Breast epithelium (tissue), 4 donors: ENCODE data around the gene LIPE. TPM values are rescaled to one million over a fixed set of nuclear protein-coding genes. Genes with fewer than 3 reads are reported as not detected.

ENCODE experiments used
- DNase-seq, 2 donors: peaks; one replicate each; pipeline ENCODE4 v3.0.0-alpha.2; 2019; ENCODE audit warnings: low spot score in 2 of 2
- H3K27ac ChIP-seq, 2 donors: fragments of 200-600 bp; sonication (generic) in 1 of 2; one replicate each; pipeline ENCODE4 v1.5.1; 2016 to 2019; ENCODE audit warnings: mild to moderate bottlenecking in 1 of 2
- H3K27me3 ChIP-seq, 2 donors: fragments of 200-600 bp; sonication (generic) in 1 of 2; one replicate each; pipeline versions ENCODE4 v1.5.1 to v1.6.0; 2017 to 2019; ENCODE audit warnings: control low read depth in 1 of 2, mild to moderate bottlenecking in 1 of 2
- H3K36me3 ChIP-seq: fragments of 200-600 bp; one replicate; pipeline ENCODE4 v1.5.1; 2019
- H3K4me1 ChIP-seq, 2 donors: fragments of 200-600 bp; sonication (generic); one replicate each; pipeline ENCODE4 v1.5.1; 2016 to 2019; ENCODE audit warnings: control low read depth in 1 of 2
- H3K4me3 ChIP-seq, 3 donors: fragments of 200-600 bp; sonication (generic); 1 replicate in 2 of 3; 2 replicates in 1 of 3; pipeline ENCODE4 v1.5.1; 2016 to 2019; ENCODE audit warnings: mild to moderate bottlenecking in 3 of 3, moderate library complexity in 2 of 3
- H3K9me3 ChIP-seq, 2 donors: fragments of 200-600 bp; sonication (generic) in 1 of 2; one replicate each; pipeline ENCODE4 v1.5.1; 2016 to 2019; ENCODE audit warnings: control low read depth in 1 of 2
- CTCF ChIP-seq, 3 donors: fragments of 450-650 bp; IDR thresholded peaks; one replicate each; pipeline ENCODE4 v1.5.1; 2016 to 2017; ENCODE audit warnings: antibody characterized with exemption in 3 of 3, mild to moderate bottlenecking in 3 of 3, moderate library complexity in 3 of 3
- POLR2A ChIP-seq: fragments of 450-650 bp; IDR thresholded peaks from one replicate; pipeline ENCODE4 v1.6.1; 2016; ENCODE audit warnings: antibody characterized with exemption, mild to moderate bottlenecking, moderate library complexity
- POLR2AphosphoS5 ChIP-seq, 3 donors: sonication (generic); formaldehyde crosslinking; IDR thresholded peaks; one replicate each; pipeline ENCODE4 v1.6.1; 2017; ENCODE audit warnings: antibody characterized with exemption in 3 of 3
- intact Hi-C: fragments of 100-400 bp; cut with DNase I; formaldehyde crosslinking; loops from one replicate; pipeline ENCODE4 v1.15.1; 2023; ENCODE audit warnings: low total_unique reads
- total RNA-seq, 3 donors: library from RNA; depleted of rRNA; stranded (reverse); fragments of >200 nt; gene quantifications; one replicate each; pipeline ENCODE4 v1.1.0, GENCODE V29; 2016

LIPE gene
- total RNA-seq, 3 donors from 2014 or later, result 152 to 1,550 (median 380) TPM

- no peak for TF ChIP-seq POLR2A
- no peak for TF ChIP-seq POLR2AphosphoS5 (IDR thresholded peaks at IDR 0.05)
- no peak for TF ChIP-seq CTCF (IDR thresholded peaks at IDR 0.05)
- no peaks in the 10 kb centered on the region for H3K4me1 ChIP-seq
- no peak overlapping the region for H3K4me3 ChIP-seq
- H3K36me3 ChIP-seq, result no peaks in the 10 kb centered on the region
- no peak overlapping the region for H3K27ac ChIP-seq
- H3K27me3 ChIP-seq, result no peaks in the 10 kb centered on the region
- no peaks in the 10 kb centered on the region for H3K9me3 ChIP-seq
- intact Hi-C loops, result no loop called here
- no peak for DNase-seq
Observed at GRCh38 chr19:42435316-42435715, 8.1 kb upstream of the LIPE start.

DNA sequence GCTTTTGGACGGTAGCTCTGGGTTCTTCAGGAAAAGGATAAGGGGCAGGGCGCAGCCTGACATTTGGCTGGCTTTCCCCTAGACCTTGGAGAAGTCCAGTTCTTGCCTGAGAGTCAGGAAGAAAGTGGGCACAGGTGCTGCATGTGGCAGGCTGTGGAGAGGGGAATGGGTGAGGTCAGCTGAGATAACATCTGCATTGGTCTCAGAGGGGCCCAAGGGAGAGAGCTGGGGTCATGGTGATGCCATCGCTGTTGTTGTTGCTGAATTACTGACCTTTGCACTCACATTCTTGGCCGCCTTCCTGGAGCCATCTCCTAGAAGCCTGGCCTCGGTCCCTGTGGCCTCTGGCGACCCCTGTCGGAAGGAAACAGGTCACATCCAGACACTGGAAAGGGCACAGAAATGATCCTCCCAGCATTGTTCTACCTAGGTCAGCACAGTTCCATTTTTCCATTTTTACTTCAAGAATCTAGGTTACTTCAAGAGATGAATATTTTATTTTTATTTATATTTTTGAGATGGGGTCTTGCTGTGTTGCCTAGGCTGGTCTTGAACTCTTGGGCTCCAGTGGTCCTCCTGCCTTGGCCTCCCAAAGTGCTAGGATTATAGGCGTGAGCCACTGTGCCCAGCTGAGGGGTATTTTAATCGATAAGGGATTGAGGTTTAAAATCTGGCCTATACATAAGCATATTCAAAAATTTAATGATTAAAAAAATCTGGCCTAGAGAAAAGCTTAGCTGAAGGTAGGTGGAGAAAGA lies 6.5 kb upstream of the LIPE start:
- Histone ChIP-seq H3K4me1 (no peaks in the 10 kb centered on the region), H3K36me3 (no peaks in the 10 kb centered on the region), H3K9me3 (no peaks in the 10 kb centered on the region), H3K27ac (peak overlapping the region; percentile 6 to 60), H3K4me3 (no peak overlapping the region), H3K27me3 (no peaks in the 10 kb centered on the region)
- peak in 1 of 2 donors; percentile 83 for DNase-seq
- TF ChIP-seq POLR2AphosphoS5 (IDR thresholded peaks at IDR 0.05) (peak in 2 of 3 donors; percentile 25 to 81), POLR2A (no peak), CTCF (IDR thresholded peaks at IDR 0.05) (peak in 2 of 3 donors; percentile 53 to 54)
- intact Hi-C loops, result no loop called here

GRCh38 chr19:42431486-42431885 lies 4.3 kb upstream of the LIPE start:
- TF ChIP-seq CTCF (IDR thresholded peaks at IDR 0.05), result no peak
- no peak for TF ChIP-seq POLR2AphosphoS5 (IDR thresholded peaks at IDR 0.05)
- TF ChIP-seq POLR2A, result no peak
- intact Hi-C loops, result no loop called here
- Histone ChIP-seq H3K27me3 (no peaks in the 10 kb centered on the region), H3K9me3 (no peaks in the 10 kb centered on the region), H3K27ac (no peak overlapping the region), H3K4me3 (no peak overlapping the region), H3K4me1 (no peaks in the 10 kb centered on the region), H3K36me3 (no peaks in the 10 kb centered on the region)
- no peak for DNase-seq

DNA sequence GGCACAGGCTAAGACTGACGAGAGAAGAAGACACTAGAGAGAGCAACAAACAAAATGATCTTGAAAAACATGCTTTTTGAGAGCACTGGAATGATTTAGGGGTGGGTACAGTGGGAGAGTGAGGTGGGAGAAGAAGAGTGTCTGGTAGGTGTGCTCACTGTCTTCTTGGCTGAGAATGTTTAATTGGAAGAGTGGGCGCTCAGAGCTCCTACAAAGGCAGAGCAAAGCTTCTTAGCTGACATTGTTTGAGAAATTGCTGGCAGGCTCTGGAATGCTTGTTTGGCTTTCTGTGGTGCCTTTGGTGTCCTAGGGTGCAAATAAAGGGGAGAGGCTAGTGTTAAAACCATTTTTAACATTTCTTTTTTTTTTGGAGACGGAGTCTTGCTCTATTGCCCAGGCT lies 1.5 kb upstream of the LIPE start:
- TF ChIP-seq POLR2AphosphoS5 (IDR thresholded peaks at IDR 0.05), result no peak
- TF ChIP-seq CTCF (IDR thresholded peaks at IDR 0.05), result no peak
- no peak for TF ChIP-seq POLR2A
- intact Hi-C loops, result no loop called here
- Histone ChIP-seq H3K4me3 (no peak overlapping the region), H3K9me3 (no peaks in the 10 kb centered on the region), H3K4me1 (no peaks in the 10 kb centered on the region), H3K36me3 (no peaks in the 10 kb centered on the region), H3K27ac (no peak overlapping the region), H3K27me3 (no peaks in the 10 kb centered on the region)
- DNase-seq, result no peak

DNA sequence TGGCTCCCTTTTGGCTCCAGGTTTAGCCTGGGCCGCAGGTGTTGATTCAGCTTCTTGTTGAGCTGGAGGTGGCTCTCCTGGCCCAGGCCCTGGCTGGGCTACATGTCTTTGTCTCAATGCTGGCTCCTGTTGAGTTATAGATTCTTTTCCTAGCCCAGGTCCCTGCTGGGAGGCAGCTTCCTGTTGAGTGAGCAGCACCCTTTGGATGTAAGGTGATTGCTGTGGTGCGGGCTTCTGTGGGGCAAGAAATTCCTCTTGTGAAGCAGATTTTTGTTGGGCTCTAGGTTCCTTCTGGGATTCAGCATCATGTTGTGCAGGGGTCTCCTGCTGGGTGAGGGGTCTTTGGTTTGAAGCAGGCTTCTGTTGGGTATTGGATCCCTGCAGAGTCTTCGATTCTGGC lies 545 bp downstream of the LIPE start:
- Histone ChIP-seq H3K36me3 (no peaks in the 10 kb centered on the region), H3K9me3 (no peaks in the 10 kb centered on the region), H3K4me1 (no peaks in the 10 kb centered on the region), H3K27me3 (no peaks in the 10 kb centered on the region), H3K27ac (no peak overlapping the region), H3K4me3 (no peak overlapping the region)
- intact Hi-C loops, result no loop called here
- no peak for TF ChIP-seq POLR2A
- DNase-seq, result no peak
